GM12875 (cell line): ENCODE data around the gene PISD.
"Not testable (repeated sequence)": the region's sequence is repeated elsewhere in the genome, so short reads cannot be mapped to it uniquely, and the experiment has no call there.

Experiments used
- H3K4me3 ChIP-seq: one replicate; pipeline ENCODE4 v1.5.1; 2011; ENCODE audit warnings: low read depth, low read length, control low read depth
- CTCF ChIP-seq: IDR thresholded peaks from 2 replicates; pipeline ENCODE4 v1.5.1; 2011; ENCODE audit warnings: low read depth, mild to moderate bottlenecking, control low read depth, inconsistent platforms, low read length, moderate library complexity, borderline replicate concordance; ENCODE audit not compliant: insufficient read depth

The PISD gene

GRCh38 chr22:31604746-31605705, 57.0 kb downstream of the PISD start:
- TF ChIP-seq CTCF, result no peak
- H3K4me3 ChIP-seq, result no peak overlapping the region

- H3K4me3 ChIP-seq, result no peak overlapping the region
- TF ChIP-seq CTCF, result no peak
Measured at GRCh38 chr22:31604137-31604705, 57.8 kb downstream of the PISD start.

- H3K4me3 ChIP-seq, result no peak overlapping the region
- TF ChIP-seq CTCF, result no peak
Measured at GRCh38 chr22:31603574-31603973, 58.4 kb downstream of the PISD start.

- TF ChIP-seq CTCF, result no peak
- no peak overlapping the region for H3K4me3 ChIP-seq
Measured at GRCh38 chr22:31603081-31603525, 58.9 kb downstream of the PISD start.

- H3K4me3 ChIP-seq, result no peak overlapping the region
Measured at GRCh38 chr22:31602259-31602952, 59.6 kb downstream of the PISD start.

GRCh38 chr22:31595271-31595670, 66.7 kb downstream of the PISD start:
- no peak for TF ChIP-seq CTCF
- no peak overlapping the region for H3K4me3 ChIP-seq

More at GRCh38 chr22:31602259-31602952, 59.6 kb downstream of the PISD start:
- TF ChIP-seq CTCF, result no peak

- not testable (repeated sequence) for H3K4me3 ChIP-seq
Measured at GRCh38 chr22:31590161-31590560, 71.9 kb downstream of the PISD start.
